Inferior parietal cortex (tissue), 1 donor: ENCODE results near the gene SNAI1.
"Not testable (repeated sequence)": the region's sequence is repeated elsewhere in the genome, so short reads cannot be mapped to it uniquely, and the experiment has no call there.

Experiments
- DNase-seq: peaks from one replicate; pipeline ENCODE4 v3.0.0-alpha.2; 2016; ENCODE audit errors: extremely low spot score

SNAI1 gene

DNA sequence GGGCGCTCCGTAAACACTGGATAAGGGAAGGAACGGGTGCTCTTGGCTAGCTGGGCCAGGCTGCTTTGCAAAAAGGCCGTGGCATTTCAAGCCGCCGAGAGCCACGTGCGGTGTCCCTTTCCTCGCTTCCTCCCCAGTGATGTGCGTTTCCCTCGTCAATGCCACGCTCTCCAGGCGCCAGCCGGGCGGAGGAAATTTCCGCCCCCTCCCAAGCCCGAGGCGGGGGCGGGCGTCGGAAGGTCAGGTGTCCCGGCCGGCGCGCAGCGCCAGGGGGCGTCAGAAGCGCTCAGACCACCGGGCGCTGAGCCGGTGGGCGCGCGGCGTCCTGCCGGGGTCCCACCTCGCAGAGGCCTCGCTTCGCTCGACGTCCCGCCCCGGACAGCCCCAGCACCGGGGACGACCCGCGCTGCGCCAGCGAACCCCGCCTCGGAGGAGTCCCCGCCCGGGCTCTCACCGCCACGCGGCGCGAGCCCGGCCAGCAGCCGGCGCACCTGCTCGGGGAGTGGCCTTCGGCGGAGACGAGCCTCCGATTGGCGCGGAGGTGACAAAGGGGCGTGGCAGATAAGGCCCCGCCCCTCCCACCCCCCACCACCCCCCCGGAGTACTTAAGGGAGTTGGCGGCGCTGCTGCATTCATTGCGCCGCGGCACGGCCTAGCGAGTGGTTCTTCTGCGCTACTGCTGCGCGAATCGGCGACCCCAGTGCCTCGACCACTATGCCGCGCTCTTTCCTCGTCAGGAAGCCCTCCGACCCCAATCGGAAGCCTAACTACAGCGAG, at the start of gene SNAI1:
SNAI1 (plus strand) TSS at position 635 of the 777 bp plus-strand sequence; CDS start at position 715, 80 bp downstream.
- peak; percentile 72 for DNase-seq

DNA sequence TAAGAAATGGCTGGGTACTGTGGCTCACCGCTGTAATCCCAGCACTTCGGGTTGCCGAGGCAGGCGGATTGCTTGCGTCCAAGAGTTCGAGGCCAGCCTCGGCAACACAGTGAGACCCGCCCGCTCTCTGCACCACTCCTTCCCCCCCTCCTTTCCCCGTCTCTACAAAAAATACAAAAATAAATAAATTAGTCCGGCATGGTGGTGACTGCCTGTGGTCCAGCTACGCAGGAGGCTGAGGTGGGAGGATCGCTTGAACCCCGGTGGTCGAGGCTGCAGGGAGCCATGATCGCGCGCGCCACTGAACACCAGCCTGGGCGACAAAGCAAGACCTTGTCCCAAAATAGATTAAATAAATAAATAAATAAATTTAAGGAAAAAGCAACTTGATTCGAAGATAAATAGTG, 47.0 kb upstream of the SNAI1 start:
- DNase-seq: no peak

DNA sequence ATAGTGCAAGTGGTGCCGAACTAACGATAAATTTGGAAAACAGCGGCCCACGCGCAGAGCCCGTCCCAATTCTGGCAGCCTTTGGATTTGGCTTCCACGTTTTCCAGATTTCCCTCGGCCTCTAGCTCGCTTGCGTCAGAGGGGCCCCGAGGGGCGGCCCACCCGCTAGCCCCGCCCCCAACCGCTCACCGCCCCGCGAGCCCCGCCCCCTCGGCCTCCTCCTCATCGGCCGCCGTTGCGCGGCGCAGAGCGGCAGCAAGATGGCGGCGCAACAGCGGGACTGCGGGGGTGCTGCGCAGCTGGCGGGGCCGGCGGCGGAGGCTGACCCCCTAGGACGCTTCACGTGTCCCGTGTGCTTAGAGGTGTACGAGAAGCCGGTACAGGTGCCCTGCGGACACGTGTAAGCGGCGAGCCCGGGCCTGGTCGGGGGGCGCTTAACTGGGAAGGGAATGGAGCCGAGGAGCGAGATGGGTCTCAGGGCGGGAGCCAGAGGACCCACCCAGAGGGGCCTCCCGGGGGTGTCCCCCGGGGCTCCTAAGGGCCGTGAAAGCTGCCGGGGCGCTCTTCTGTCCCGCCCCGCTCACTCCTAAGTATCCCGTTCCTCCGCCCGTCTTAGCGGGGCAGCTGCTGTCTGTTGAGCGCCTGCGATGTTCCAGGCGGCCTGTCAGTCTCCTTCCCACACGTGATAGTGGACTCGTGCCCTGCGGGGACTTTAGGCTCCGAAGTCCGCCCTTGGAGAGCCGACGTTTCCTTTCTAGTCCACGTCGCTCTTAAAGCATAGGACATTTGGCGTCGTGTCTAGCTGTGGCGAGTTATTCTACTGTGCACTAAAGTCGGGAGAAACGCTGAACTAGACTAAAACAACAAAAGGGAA, 46.4 kb upstream of the SNAI1 start, which contains the start of gene RNF114:
RNF114 (plus strand) TSS at position 245 of the 874 bp plus-strand sequence; CDS start at position 261, 16 bp downstream.
- DNase-seq: peak; percentile 92

DNA sequence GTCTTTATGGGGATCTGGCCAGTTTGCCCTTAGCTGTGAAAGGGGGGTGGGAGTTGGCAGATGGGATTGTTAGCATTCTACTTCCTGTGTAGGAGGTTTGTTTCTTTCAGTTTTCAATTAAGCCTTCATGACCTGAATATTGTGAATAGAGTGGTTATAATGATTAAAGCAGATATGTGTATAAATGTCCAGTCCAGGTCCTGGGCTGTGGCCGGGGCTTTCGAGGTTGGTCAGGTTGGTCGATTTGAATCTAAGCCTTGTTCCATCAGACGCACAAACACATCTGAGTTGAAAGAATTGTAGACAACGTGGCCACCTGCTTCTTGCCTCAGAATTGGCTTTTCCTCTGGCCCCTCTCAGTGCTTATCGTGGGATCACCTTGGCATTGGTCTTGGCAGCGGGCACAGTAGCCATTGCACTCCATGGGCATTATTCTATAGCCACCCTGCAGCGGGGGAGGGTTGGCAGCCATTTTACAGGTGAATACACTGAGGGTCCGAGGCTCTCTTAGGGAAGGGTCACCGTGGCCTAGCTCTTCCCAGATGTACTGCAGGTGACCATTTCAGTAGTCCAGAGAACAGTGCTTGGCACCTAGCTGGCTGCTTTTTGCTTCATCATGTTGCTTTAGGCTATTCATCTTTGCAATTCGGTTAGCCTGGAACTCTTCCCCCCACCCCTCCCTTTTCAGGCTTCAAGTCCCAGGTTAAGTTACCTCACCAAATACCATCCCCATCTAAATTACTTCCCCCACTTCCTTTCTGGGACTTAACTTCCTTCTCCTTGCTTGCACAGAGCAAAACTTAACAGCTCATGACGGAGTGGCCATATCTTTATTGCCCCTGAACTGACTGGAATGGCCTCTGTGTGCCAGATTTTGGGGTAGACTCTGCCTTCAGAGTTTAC, 45.5 kb upstream of the SNAI1 start:
- DNase-seq: no peak

DNA sequence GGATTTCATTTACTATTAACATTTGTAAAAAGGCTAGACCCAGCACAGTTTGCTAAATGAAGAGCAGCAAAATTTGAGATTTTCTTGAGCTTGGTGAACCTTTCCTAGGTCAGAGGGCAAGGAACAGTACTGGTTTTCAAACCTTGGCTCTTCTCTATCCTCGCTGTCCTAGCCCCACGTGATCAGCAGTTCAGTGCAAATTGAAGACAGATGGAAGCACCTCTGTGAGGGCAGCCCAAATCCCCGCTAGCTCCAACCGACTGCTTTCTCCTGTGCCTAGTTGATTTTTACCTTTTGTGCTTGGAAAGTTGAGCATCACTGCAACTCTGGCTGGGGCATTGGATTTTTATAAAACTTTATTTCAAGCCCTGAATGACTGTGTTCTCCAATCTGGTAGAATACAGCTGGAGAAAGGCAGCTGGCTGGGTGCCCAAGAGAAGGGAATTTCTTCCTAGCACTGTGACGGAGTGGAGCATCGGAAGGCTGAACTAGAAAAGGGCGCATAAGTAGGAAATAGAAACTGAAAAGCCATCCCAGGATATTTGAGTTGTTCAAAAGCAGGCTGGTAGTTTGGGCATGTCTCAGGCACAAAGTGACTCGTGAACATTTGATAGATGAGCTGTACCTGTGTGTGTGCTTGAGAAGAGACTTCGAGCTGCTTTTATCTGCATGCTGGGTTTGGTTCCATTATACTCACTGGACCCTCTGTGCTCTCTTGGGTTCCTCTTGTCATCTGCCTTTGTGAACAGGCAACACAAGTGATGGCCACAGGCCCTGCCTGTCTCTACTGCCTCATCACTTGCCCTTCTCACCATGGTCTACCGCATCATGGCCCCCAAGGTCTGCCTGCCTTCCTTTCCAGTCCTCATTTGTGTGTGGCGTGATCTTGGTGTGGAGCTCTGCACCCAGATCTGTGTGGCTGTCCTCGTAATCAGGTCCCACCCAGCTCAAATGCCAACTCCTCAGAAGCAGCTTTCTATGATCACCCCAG, 44.3 kb upstream of the SNAI1 start:
- DNase-seq: no peak

DNA sequence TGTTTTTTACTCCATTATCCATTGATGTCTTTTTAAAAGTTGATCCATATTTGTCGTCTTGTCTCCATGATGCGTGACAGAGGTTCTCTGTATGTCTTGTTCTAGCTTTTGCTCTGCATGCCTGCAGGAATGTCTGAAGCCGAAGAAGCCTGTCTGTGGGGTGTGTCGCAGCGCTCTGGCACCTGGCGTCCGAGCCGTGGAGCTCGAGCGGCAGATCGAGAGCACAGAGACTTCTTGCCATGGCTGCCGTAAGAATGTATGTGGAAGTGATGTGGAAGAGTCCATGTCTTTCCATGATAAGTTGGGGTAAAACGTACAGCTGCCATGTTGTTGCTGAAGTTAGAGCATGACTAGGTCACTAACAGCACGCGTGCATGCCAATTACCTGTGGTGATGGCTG, 41.3 kb upstream of the SNAI1 start:
- no peak for DNase-seq

DNA sequence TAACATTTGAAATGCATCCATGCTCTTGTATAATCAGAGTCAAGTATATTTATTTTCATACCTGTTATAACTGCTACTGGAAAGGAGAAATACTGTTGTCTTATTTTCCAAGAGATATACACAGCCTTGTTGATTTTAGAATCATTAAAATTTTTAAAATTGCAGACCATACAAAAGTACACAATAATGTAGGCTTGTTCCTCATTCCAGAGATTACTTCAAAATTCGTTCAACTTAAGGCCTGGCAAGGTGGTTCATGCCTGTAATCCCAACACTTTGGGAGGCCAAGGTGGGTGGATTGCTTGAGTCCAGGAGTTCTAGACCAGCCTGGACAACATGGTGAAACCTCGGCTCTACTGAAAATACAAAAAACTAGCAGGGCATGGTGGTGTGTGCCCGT, 40.5 kb upstream of the SNAI1 start:
- no peak for DNase-seq

DNA sequence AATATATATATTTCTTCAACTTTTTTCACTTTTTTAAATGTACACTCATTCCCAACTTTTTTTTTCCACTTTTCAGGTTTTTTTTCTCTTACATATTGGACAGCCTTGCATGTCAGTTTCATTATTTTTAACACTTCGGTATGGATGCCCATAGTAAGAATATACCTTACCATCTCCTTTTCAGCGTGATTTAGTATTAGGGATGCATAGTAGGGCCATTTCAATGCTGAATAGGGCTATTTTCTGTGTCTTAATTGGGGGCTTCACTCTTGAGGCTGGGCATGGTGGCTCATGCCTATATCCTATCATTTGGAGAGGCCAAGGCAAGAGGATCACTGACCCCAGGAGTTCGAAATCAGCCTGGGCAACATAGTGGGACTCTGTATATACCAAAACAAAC, 39.8 kb upstream of the SNAI1 start:
- no peak for DNase-seq

DNA sequence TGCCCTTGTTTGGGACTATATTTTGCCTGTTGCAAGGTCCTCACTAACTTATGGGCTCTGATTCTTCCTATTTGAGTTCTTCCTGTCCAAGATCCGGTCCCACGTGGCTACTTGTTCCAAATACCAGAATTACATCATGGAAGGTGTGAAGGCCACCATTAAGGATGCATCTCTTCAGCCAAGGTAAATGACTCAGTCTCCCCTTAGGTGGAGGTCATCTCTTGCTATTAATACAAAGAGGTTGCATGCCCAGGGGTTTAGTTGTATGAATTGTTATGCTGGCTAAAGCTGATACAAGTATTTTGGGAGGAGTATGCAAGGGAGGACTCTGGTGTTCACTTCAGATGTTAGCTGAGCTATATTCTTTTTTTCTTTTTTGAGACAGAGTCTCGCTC, 37.5 kb upstream of the SNAI1 start:
- no peak for DNase-seq

DNA sequence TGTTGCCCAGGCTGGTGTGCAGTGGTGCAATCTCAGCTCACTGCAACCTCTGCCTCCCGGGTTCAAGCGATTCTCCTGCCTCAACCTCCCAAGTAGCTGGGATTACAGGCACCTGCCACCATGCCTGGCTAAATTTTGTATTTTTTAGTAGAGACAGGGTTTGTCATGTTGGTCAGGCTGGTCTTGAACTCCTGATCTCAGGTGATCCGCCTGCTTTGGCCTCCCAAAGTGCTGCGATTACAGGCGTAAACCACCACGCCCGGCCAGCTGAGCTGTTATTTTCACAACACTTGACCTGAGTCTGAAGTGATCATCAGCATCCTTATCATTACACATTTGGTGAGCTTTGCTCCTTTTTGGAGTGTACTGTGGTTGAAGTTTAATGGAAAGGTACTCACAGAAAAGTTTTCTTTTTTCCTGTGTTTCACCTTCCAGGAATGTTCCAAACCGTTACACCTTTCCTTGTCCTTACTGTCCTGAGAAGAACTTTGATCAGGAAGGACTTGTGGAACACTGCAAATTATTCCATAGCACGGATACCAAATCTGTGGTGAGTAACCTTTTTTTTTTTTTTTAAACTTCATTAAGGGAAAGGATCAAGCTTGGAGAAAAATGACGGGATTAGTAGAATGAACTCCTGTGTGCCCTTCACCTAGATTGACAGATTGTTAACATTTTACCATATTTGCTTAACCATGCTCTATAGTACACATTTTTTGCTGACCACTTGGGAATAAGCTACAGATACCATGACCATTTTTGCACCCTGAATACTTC, 36.9 kb upstream of the SNAI1 start:
- DNase-seq: no peak

DNA sequence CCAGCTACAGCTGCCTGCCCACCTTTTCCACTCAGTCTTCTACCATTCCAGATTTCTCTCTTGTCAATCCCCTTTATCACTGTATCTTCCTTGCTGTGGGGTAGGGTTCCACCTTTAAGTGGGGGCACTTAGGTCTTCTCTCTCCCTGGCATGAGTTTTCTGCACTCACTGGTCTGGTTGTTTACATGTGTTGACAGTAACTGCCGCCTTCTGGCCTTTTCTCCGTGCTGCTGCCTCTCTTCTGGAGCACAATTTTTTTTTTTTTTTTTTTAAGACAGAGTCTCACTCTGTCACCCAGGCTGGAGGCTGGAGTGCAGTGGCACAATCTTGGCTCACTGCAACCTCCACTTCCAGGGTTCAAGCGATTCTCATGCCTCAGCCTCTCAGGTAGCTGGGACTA, 34.6 kb upstream of the SNAI1 start:
- DNase-seq: no peak

DNA sequence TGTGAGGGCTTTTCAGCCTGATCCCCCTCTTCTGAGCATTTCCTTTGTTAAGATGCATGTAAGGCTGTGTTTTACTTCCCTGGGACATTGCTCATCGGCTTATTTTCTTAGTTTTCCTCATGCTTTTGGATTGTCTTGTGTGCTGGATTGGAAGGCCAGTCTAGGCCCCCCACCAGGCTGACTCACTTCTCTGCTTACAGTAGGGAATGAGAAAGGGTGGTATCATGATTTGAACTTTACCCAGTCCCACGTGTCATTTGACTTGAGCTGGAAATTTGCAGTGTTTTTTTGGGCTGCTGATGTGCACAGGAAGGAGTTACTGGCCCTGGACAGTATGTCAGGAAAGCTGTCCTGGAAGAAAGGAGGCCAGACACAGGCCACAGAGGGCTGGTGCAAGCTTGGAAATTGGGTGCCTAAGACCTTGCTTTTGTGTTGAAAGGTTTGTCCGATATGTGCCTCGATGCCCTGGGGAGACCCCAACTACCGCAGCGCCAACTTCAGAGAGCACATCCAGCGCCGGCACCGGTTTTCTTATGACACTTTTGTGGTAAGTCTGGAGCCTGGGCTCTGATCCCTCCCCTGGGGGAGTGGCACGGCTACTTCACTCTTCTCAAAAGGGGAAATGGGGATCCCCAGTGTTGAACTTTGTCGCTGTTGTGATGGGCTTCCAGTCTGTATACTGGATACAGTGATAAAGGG, 33.8 kb upstream of the SNAI1 start:
- DNase-seq: no peak

DNA sequence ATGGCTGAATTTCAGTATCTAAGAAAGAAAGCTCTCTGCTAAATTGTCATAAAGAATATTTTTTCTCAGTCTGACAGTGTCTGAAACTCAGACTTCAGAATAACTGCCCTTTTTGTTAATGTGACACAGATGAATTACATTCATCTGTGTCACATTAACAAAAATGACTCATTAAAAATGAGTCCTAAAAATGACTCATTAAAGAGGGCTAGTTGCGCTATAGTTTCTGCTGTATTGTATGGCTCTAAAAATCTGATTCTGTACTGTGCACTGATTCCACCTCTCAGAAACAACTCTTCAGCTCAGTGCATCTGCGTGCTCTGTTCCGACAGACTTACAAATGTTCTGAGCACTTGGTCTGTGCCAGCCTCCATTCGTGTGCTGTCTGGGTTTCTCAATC, 31.6 kb upstream of the SNAI1 start:
- no peak for DNase-seq

DNA sequence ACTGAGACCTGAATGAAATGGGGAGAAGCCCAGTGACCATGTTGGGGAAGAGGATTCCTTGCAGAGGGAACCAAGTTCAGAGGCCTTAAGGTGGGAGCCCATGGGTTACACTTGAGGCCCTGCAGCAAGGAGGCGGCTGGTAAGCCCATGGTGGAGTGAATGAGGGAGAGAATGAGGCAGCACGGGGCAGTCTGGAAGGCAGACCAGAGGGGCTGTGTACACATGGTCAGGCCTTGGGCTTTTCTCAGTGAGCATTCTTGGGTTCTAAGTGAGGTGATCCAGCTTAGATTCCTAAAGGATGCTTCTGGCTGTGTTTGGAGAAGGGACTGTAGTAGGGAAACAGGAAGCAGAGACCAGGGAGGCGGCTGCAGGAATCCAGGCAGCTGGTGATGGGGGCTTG, 27.6 kb upstream of the SNAI1 start:
- DNase-seq: no peak

DNA sequence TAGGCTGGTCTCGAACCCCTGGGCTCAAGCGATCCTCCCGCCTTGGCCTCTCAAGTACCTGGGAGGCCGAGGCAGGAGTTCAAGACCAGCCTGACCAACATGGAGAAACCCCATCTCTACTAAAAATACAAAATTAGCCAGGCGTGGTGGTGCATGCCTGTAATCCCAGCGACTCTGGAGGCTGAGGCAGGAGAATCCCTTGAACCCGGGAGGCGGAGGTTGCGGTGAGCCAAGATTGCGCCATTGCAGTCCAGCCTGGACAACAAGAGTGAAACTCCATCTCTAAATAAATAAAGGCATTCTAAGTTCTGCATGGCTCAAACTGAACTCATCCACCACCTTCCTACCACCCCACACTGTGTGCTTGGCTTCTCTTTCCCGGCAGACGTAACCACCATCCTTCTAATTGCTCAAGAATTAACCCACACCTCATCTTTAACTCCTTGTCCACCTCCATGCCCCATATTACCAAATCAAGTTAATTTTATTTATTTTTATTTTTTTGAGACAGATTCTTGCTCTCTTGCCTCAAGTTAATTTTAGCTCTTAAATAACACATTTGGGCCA, 26.9 kb upstream of the SNAI1 start:
- DNase-seq: not testable (repeated sequence)

DNA sequence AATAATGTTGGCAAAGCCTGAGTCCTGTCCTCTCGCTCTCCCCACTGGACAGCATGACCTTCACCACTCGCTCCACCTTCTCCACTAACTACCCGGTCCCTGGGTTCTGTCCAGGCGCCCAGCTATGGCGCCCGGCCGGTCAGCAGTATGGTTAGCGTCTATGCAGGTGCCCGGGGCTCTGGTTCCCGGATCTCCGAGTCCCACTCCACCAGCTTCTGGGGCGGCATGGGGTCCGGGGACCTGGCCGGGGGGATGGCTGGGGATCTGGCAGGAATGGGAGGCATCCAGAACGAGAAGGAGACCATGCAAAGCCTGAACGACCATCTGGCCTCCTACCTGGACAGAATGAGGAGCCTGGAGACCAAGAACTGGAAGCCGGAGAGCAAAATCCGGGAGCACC, 26.1 kb upstream of the SNAI1 start:
- DNase-seq: no peak

DNA sequence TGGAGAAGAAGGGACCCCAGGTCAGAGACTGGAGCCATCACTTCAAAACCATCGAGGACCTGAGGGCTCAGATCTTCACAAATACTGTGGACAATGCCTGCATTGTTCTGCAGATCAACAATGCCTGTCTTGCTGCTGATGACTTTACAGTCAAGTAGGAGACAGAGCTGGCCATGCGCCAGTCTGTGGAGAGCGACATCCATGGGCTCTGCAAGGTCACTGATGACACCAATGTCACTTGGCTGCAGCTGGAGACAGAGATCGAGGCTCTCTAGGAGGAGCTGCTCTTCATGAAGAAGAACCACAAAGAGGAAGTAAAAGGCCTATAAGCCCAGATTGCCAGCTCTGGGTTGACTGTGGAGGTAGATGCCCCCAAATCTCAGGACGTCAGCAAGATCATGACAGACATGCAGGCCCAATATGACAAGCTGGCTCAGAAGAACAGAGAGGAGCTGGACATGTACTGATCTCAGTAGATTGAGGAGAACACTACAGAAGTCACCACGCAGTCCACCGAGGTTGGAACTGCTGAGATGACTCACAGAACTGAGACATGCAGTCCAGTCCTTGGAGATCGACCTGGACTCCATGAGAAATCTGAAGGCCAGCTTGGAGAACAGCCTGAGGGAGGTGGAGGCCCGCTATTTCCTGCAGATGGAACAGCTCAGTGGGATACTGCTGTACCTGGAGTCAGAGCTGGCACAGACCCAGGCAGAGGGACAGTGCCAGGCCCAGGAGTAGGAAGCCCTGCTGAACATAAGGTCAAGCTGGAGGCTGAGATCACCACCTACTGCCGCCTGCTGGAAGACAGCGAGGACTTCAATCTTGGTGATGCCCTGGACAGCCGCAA, 25.5 kb upstream of the SNAI1 start:
- DNase-seq: peak; percentile 74

DNA sequence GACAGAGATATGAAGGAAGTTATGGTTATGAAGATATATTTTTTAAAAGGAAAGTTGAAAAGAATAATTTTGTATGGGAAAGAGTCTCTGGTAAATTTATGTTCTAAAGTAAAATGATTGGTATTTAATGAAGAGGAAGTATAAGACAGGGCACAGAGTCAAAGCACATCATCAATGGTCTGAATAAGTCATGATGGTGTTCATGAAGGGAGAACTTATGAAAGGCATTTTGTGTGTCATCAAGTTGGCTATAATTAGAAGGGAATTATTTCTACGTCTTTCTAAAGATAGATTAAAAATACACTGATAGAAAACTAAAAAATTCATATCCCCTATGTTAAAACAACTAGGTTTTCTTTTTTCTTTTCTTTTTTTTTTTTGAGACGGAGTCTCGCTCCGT, 21.4 kb upstream of the SNAI1 start:
- no peak for DNase-seq
